COR-L47 (cell line): Measurements from ENCODE around the gene CRCP.
"Not testable (repeated sequence)": the region's sequence is repeated elsewhere in the genome, so short reads cannot be mapped to it uniquely, and the experiment has no call there.

Source experiments
- DNase-seq: peaks from one replicate; lab custom pipeline; 2025; lab: John Stamatoyannopoulos, UW

Gene CRCP

GRCh38 chr7:66108410-66108809, 6.2 kb upstream of the CRCP start:
- DNase-seq = not testable (repeated sequence)

GRCh38 chr7:66110856-66111255, 3.8 kb upstream of the CRCP start:
- DNase-seq = no peak

- not testable (repeated sequence) for DNase-seq
Observed at GRCh38 chr7:66116680-66117420, 2.2 kb downstream of the CRCP start.

GRCh38 chr7:66118603-66119002, 4.0 kb downstream of the CRCP start:
- no peak for DNase-seq

GRCh38 chr7:66119245-66119850, 4.7 kb downstream of the CRCP start:
- DNase-seq = no peak

- DNase-seq = no peak
Observed at GRCh38 chr7:66123175-66123528, 8.5 kb downstream of the CRCP start.

GRCh38 chr7:66124569-66124861, 9.9 kb downstream of the CRCP start:
- DNase-seq = not testable (repeated sequence)

- no peak for DNase-seq
Observed at GRCh38 chr7:66125052-66125694, 10.5 kb downstream of the CRCP start.

GRCh38 chr7:66125781-66126352, 11.2 kb downstream of the CRCP start:
- DNase-seq = not testable (repeated sequence)

- DNase-seq = not testable (repeated sequence)
Observed at GRCh38 chr7:66127172-66127571, 12.5 kb downstream of the CRCP start.

GRCh38 chr7:66138994-66139752, 24.5 kb downstream of the CRCP start:
- DNase-seq = no peak

- DNase-seq = peak; percentile 14
Observed at GRCh38 chr7:66140924-66141323, 26.3 kb downstream of the CRCP start.

GRCh38 chr7:66142334-66142733, 27.7 kb downstream of the CRCP start:
- DNase-seq = no peak

- DNase-seq = no peak
Observed at GRCh38 chr7:66142996-66143395, 28.3 kb downstream of the CRCP start.

GRCh38 chr7:66143876-66144332, 29.3 kb downstream of the CRCP start:
- DNase-seq = no peak

GRCh38 chr7:66145400-66146104, 30.9 kb downstream of the CRCP start:
- DNase-seq = no peak

- DNase-seq = no peak
Observed at GRCh38 chr7:66146701-66147100, 32.1 kb downstream of the CRCP start.

- not testable (repeated sequence) for DNase-seq
Observed at GRCh38 chr7:66147657-66148056, 33.0 kb downstream of the CRCP start.

GRCh38 chr7:66150471-66150870, 35.8 kb downstream of the CRCP start:
- DNase-seq = no peak

- DNase-seq = no peak
Observed at GRCh38 chr7:66152371-66153191, 37.9 kb downstream of the CRCP start.

GRCh38 chr7:66153691-66154090, 39.0 kb downstream of the CRCP start:
- no peak for DNase-seq
